A549 treated with Hydrocortisone at 1 μM for 4 hours (cell line): ENCODE measurements around the gene GSTK1. TPM values are rescaled to one million over a fixed set of nuclear protein-coding genes. Genes with fewer than 3 reads are reported as not detected.

ENCODE experiments used
- total RNA-seq: library from RNA; stranded (reverse); fragments of 200-300 nt; extraction: Qiagen RNA extraction; gene quantifications from 5 replicates; pipeline ENCODE4 v1.2.3, GENCODE V29; 2022

Gene GSTK1
- 104 to 122 TPM (median 116 TPM) in 5 replicates for total RNA-seq

GRCh38 chr7:143263266-143264195, at the start of gene GSTK1:
GSTK1 (plus strand) TSS chr7:143263441; CDS start chr7:143263514, 73 bp downstream.

GRCh38 chr7:143221737-143222136, 41.5 kb upstream of the GSTK1 start, which contains the start of gene TAS2R40:
TAS2R40 (plus strand) TSS chr7:143222037; CDS start chr7:143222079, 42 bp downstream.

GRCh38 chr7:143284591-143285469, 21.6 kb downstream of the GSTK1 start, which contains the start of gene TMEM139:
TMEM139 (plus strand) TSS chr7:143284958; CDS start chr7:143285958, 1,000 bp downstream.

GRCh38 chr7:143287935-143288826, 24.9 kb downstream of the GSTK1 start, which contains the start of gene CASP2:
CASP2 (plus strand) TSS chr7:143288351; CDS start chr7:143288456, 105 bp downstream.

GRCh38 chr7:143315776-143316175, 52.5 kb downstream of the GSTK1 start, which contains the start of gene CLCN1:
CLCN1 (plus strand) TSS chr7:143316111; CDS start chr7:143316213, 102 bp downstream.

Other genes starting within 250 kb of the GSTK1 start
- gene OR9A2, start 236.3 kb upstream of the GSTK1 start, total RNA-seq = not detected in 5 replicates
- gene OR6V1, start 211.1 kb upstream of the GSTK1 start, total RNA-seq = not detected in 5 replicates
- 0.35 to 0.64 TPM in 2 of 5 replicates, not detected in the others for gene PIP, start 131.4 kb upstream of the GSTK1 start, total RNA-seq
- not detected in 5 replicates for gene TAS2R39, start 80.0 kb upstream of the GSTK1 start, total RNA-seq
- not detected in 5 replicates for gene TAS2R40, start 41.4 kb upstream of the GSTK1 start, total RNA-seq
- gene TMEM139, start 21.5 kb downstream of the GSTK1 start, total RNA-seq = 0.53 to 1.5 TPM (median 0.68 TPM) in 5 replicates
- gene CASP2, start 24.9 kb downstream of the GSTK1 start, total RNA-seq = 17.6 to 24.3 TPM (median 19.4 TPM) in 5 replicates
- gene CLCN1, start 52.7 kb downstream of the GSTK1 start, total RNA-seq = 0.03 to 0.07 TPM (median 0.03 TPM) in 3 of 5 replicates, not detected in the others
- gene FAM131B, start 99.3 kb downstream of the GSTK1 start, total RNA-seq = 0.23 to 0.50 TPM (median 0.39 TPM) in 5 replicates
- gene ZYX, start 117.9 kb downstream of the GSTK1 start, total RNA-seq = 165 to 204 TPM (median 185 TPM) in 5 replicates
- 0.02 to 0.21 TPM (median 0.10 TPM) in 4 of 5 replicates, not detected in the other for gene EPHA1, start 145.4 kb downstream of the GSTK1 start, total RNA-seq
- not detected in 5 replicates for gene TAS2R60, start 180.0 kb downstream of the GSTK1 start, total RNA-seq
- gene TAS2R41, start 214.4 kb downstream of the GSTK1 start, total RNA-seq = not detected in 5 replicates